SJSA1 (cell line): Measurements from ENCODE around the gene PTTG1IP2. TPM values are rescaled to one million over a fixed set of nuclear protein-coding genes. Genes with fewer than 3 reads are reported as not detected.
A peak's percentile ranks its signal among the peaks of the same experiment; 100 is the strongest.
"Not testable (repeated sequence)": the region's sequence is repeated elsewhere in the genome, so short reads cannot be mapped to it uniquely, and the experiment has no call there.

Experiments
- DNase-seq, 2 experiments: peaks; one replicate each; pipeline ENCODE4 v3.0.0-alpha.2; 2015 to 2020; ENCODE audit warnings: low spot score in 2 of 2, low read depth in 1 of 2
- H3K27ac ChIP-seq: fragments of 250-450 bp; sonication (Bioruptor Pico); 2 replicates; pipeline ENCODE4 v1.5.1; 2020; ENCODE audit warnings: mild to moderate bottlenecking, moderate library complexity
- H3K27me3 ChIP-seq: fragments of 250-450 bp; sonication (Bioruptor Pico); replicated peaks from 2 replicates; pipeline ENCODE4 v1.5.1; 2020; ENCODE audit warnings: mild to moderate bottlenecking, moderate library complexity
- H3K36me3 ChIP-seq: fragments of 250-450 bp; sonication (Bioruptor Pico); 2 replicates; pipeline ENCODE4 v1.5.1; 2020; ENCODE audit warnings: mild to moderate bottlenecking
- H3K4me1 ChIP-seq: fragments of 250-450 bp; sonication (Bioruptor Pico); replicated peaks from 2 replicates; pipeline ENCODE4 v1.6.1; 2021; ENCODE audit warnings: mild to moderate bottlenecking
- H3K4me3 ChIP-seq: fragments of 250-450 bp; sonication (Bioruptor Pico); 2 replicates; pipeline ENCODE4 v1.5.1; 2020; ENCODE audit warnings: mild to moderate bottlenecking
- H3K9me3 ChIP-seq: fragments of 250-450 bp; sonication (Bioruptor Pico); replicated peaks from 2 replicates; pipeline ENCODE4 v1.5.1; 2020; ENCODE audit warnings: mild to moderate bottlenecking
- total RNA-seq: library from RNA; depleted of rRNA; stranded (reverse); fragments of >200 nt; shearing (Covaris generic); gene quantifications from 2 replicates; pipeline ENCODE4 v1.2.3, GENCODE V29; 2014

Gene PTTG1IP2
- total RNA-seq, 1 experiment from 2014 or later: not detected

- no peak for DNase-seq
- H3K9me3 ChIP-seq: peaks cover 13% of the 10 kb centered on the region
- H3K27ac ChIP-seq: no peak overlapping the region
- no peak overlapping the region for H3K4me3 ChIP-seq
- no peaks in the 10 kb centered on the region for H3K36me3 ChIP-seq
- H3K27me3 ChIP-seq: no peaks in the 10 kb centered on the region
- H3K4me1 ChIP-seq: peaks cover 6% of the 10 kb centered on the region; the same call in 1 of the 2 replicates
Observed at GRCh38 chr7:90459888-90460287, 9.6 kb upstream of the PTTG1IP2 start.

DNA sequence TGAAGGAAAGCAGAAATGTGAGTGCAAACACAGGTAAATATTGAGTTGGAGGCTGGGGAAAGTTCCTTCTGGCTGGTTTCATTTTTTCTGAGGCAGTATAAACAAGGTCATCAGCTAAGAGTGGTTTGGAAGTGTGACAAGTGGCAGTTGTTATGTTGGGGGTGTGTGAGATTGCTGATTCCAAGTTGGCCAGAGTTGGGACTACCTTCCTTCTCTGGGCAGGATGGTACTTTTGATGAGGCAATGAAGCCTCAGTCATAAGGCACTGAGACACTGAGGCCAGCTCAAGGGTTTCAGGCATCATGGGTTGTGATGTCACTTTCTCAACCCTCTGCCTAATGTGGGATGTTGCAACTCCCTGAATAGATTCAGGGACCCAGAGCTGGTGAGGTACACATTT is 8.2 kb upstream of the PTTG1IP2 start:
- DNase-seq: no peak
- H3K36me3 ChIP-seq: no peaks in the 10 kb centered on the region
- peaks cover 13% of the 10 kb centered on the region for H3K9me3 ChIP-seq
- no peak overlapping the region for H3K27ac ChIP-seq
- no peaks in the 10 kb centered on the region for H3K4me1 ChIP-seq
- no peak overlapping the region for H3K4me3 ChIP-seq
- H3K27me3 ChIP-seq: no peaks in the 10 kb centered on the region

GRCh38 chr7:90463151-90463628 is 6.2 kb upstream of the PTTG1IP2 start:
- Histone ChIP-seq H3K4me3 (peak overlapping the region; percentile 22), H3K9me3 (peaks cover 13% of the 10 kb centered on the region)
- not testable (repeated sequence) for H3K4me1 ChIP-seq, H3K27me3 ChIP-seq, H3K27ac ChIP-seq, H3K36me3 ChIP-seq
- peak in 1 of 2 experiments; percentile 14 for DNase-seq

- peaks cover 13% of the 10 kb centered on the region for H3K9me3 ChIP-seq
- H3K4me3 ChIP-seq: no peak overlapping the region
- no peaks in the 10 kb centered on the region for H3K27me3 ChIP-seq
- H3K27ac ChIP-seq: no peak overlapping the region
- H3K36me3 ChIP-seq: no peaks in the 10 kb centered on the region
- no peak for DNase-seq
- no peaks in the 10 kb centered on the region for H3K4me1 ChIP-seq
Observed at GRCh38 chr7:90465816-90466215, 3.6 kb upstream of the PTTG1IP2 start.

DNA sequence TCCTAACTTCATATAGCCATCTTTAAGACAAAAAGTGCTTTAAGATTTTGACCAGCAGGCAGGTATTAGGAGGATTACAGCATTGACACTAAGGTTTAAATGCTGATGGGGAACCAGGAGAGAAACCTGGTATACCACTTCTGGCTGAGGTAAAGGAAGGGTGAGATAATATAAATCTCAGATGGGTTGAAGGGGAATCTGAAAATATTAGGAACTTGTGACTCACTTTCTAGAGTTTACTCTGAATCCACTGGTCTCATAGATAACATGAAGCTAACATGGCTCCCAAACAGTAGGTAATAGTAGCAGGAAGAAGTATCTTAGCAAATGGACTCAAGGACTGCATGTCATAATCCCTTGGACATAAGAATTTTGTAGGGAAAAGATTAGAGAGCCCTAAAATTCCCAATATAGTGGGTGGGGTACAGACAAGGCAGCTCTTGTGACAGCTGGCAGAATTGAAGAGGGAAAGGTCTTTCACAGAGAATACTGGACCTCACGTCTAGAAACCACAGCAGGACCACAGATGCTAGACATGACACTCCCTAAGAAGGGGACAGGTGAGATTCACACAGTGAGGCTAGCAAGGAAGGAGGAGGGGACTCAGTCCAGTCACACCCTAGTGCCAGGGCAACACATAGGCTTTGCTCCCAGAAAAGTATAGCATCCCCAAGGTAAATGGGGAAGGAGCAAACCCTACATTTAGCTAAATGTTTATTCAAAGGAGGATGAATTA is 3.5 kb downstream of the PTTG1IP2 start:
- H3K9me3 ChIP-seq: no peaks in the 10 kb centered on the region
- H3K36me3 ChIP-seq: no peaks in the 10 kb centered on the region
- no peak overlapping the region for H3K27ac ChIP-seq
- peaks cover 12% of the 10 kb centered on the region for H3K4me1 ChIP-seq
- no peaks in the 10 kb centered on the region for H3K27me3 ChIP-seq
- no peak for DNase-seq
- H3K4me3 ChIP-seq: no peak overlapping the region

DNA sequence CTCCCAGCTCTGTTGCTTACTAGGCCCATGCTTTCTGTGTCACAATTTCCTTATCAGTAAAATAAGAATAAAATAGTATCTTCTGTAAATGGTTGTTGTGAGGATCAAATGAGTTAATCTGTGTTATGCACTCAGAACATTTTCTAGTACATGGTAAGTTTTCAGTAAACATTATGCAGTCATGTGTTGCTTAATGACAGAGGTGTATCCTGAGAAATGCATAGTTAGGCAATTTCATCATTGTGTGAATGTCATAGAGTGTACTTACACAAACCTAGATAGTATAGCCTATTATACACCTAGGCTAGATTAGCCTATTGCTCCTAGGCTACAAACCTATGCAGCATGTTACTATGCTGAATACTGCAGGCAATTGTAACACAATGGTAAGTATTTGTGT is 4.4 kb downstream of the PTTG1IP2 start:
- H3K36me3 ChIP-seq: no peaks in the 10 kb centered on the region
- DNase-seq: no peak
- no peaks in the 10 kb centered on the region for H3K9me3 ChIP-seq
- H3K27ac ChIP-seq: no peak overlapping the region
- H3K27me3 ChIP-seq: no peaks in the 10 kb centered on the region
- no peak overlapping the region for H3K4me3 ChIP-seq
- H3K4me1 ChIP-seq: peaks cover 12% of the 10 kb centered on the region

- H3K9me3 ChIP-seq: no peaks in the 10 kb centered on the region
- H3K36me3 ChIP-seq: no peaks in the 10 kb centered on the region
- no peaks in the 10 kb centered on the region for H3K27me3 ChIP-seq
- H3K4me3 ChIP-seq: no peak overlapping the region
- H3K27ac ChIP-seq: no peak overlapping the region
- DNase-seq: peak; percentile 21 to 51
- peaks cover 15% of the 10 kb centered on the region for H3K4me1 ChIP-seq
Observed at GRCh38 chr7:90474284-90475210, 5.1 kb downstream of the PTTG1IP2 start.

DNA sequence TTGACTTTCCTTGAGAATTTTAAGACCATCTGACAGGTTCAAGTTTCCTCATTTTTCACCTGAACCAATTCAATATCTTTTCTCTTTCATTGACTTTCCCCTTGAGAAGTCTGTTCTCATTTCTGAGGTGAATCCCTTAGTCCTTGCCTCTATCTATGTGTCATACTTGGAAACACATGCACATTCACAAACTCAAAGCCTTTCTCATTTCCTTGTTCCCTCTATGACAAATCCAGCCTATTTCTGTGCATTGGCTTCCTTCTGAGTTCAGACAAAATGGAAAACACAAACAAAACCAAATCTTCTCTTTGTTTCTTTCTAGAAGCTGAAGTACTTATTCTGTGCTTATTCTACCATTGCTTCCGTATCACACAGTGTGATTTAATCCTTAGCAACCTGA is 13.8 kb downstream of the PTTG1IP2 start:
- Histone ChIP-seq H3K4me1 (0 out of 2 replicates have a peak, but pooled peaks cover 4% of the 10 kb centered on the region), H3K27ac (no peak overlapping the region), H3K36me3 (no peaks in the 10 kb centered on the region), H3K4me3 (no peak overlapping the region), H3K9me3 (no peaks in the 10 kb centered on the region), H3K27me3 (no peaks in the 10 kb centered on the region)
- DNase-seq: no peak

GRCh38 chr7:90484706-90485105 is 15.3 kb downstream of the PTTG1IP2 start:
- no peaks in the 10 kb centered on the region for H3K9me3 ChIP-seq
- DNase-seq: no peak

GRCh38 chr7:90485734-90486316 is 16.4 kb downstream of the PTTG1IP2 start:
- Histone ChIP-seq H3K27ac (no peak overlapping the region), H3K4me3 (no peak overlapping the region), H3K36me3 (no peaks in the 10 kb centered on the region), H3K27me3 (no peaks in the 10 kb centered on the region), H3K9me3 (no peaks in the 10 kb centered on the region), H3K4me1 (no peaks in the 10 kb centered on the region)
- no peak for DNase-seq

More at GRCh38 chr7:90484706-90485105, 15.3 kb downstream of the PTTG1IP2 start:
- Histone ChIP-seq H3K4me3 (no peak overlapping the region), H3K27me3 (no peaks in the 10 kb centered on the region), H3K27ac (no peak overlapping the region), H3K36me3 (no peaks in the 10 kb centered on the region), H3K4me1 (no peaks in the 10 kb centered on the region)

- H3K27ac ChIP-seq: no peak overlapping the region
- H3K27me3 ChIP-seq: no peaks in the 10 kb centered on the region
- H3K36me3 ChIP-seq: no peaks in the 10 kb centered on the region
- H3K4me1 ChIP-seq: no peaks in the 10 kb centered on the region
- H3K4me3 ChIP-seq: no peak overlapping the region
- no peak for DNase-seq
- no peaks in the 10 kb centered on the region for H3K9me3 ChIP-seq
Observed at GRCh38 chr7:90487808-90488207, 18.4 kb downstream of the PTTG1IP2 start.

DNA sequence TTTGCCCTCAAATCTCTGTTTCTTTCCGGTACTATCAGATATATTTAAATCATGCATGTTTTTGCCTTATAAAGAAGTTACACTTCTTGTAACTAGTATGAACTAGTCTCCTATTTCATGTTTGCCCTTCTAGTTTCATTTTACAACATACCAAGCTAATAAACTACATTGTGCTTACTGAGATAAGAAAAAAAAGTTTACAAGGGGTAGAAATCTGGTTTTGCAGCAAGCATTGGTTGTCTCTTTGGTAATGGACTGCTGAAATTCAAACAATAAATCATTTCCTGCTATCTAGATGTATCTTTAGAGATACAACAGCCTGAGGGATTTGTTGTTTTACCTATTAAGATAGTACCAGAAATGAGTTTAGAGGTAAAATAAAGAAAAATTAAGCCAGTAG is 18.8 kb downstream of the PTTG1IP2 start:
- H3K4me1 ChIP-seq: no peaks in the 10 kb centered on the region
- no peak for DNase-seq
- no peak overlapping the region for H3K27ac ChIP-seq
- no peaks in the 10 kb centered on the region for H3K27me3 ChIP-seq
- no peaks in the 10 kb centered on the region for H3K9me3 ChIP-seq
- no peak overlapping the region for H3K4me3 ChIP-seq
- H3K36me3 ChIP-seq: no peaks in the 10 kb centered on the region

DNA sequence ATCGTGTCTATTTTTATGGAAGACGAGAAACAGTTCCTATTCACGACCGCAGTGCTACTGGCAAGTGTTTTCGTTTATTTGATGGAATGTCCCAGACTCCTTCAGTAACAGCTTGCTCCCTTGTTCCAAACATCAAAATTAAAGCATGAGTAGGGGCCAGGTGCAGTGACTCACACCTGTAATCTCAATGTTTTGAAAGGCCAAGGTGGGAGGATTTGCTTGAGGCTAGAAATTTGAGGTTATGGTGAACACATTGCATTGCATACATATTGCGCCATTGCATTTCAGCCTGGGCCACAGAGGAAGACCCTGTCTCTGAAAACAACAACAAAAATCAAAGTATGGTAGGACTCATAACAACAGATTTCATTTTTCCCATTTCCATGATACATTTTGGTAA is 22.8 kb downstream of the PTTG1IP2 start:
- H3K27me3 ChIP-seq: no peaks in the 10 kb centered on the region
- no peaks in the 10 kb centered on the region for H3K4me1 ChIP-seq
- no peak overlapping the region for H3K4me3 ChIP-seq
- H3K36me3 ChIP-seq: no peaks in the 10 kb centered on the region
- no peak overlapping the region for H3K27ac ChIP-seq
- no peaks in the 10 kb centered on the region for H3K9me3 ChIP-seq
- no peak for DNase-seq

GRCh38 chr7:90495241-90495640 is 25.8 kb downstream of the PTTG1IP2 start:
- no peak overlapping the region for H3K27ac ChIP-seq
- no peaks in the 10 kb centered on the region for H3K27me3 ChIP-seq
- no peaks in the 10 kb centered on the region for H3K36me3 ChIP-seq
- H3K9me3 ChIP-seq: no peaks in the 10 kb centered on the region
- no peak overlapping the region for H3K4me3 ChIP-seq
- DNase-seq: no peak
- no peaks in the 10 kb centered on the region for H3K4me1 ChIP-seq
